ENCODE results near the gene PDE12. TPM values are rescaled to one million over a fixed set of nuclear protein-coding genes. Genes with fewer than 3 reads are reported as not detected.
"Not testable (repeated sequence)": the region's sequence is repeated elsewhere in the genome, so short reads cannot be mapped to it uniquely, and the experiment has no call there.

PDE12 gene
- total RNA-seq, 4 donors from 2014 or later: 19.6 to 28.7 (median 25.0) TPM

DNA sequence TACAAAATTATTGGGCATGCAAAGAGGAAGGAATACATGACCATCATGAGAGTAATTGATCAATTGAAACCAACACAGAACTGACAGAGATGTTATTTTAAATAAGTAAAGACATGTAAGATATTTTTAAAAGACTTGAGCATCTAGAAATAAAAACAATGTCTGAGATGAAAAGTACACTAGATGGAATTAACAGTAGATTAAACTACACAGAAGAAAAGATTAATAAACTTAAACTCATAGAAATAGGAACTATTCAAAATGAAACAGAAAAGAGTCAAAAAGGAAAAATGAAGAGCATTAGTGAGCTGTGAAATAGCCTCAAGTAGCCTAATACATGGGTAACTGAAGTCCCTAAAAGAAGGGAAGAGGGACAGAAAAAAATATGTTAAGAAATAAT is 49.6 kb downstream of the PDE12 start:
- no peak overlapping the region for H3K27ac ChIP-seq
- no peaks in the 10 kb centered on the region for H3K27me3 ChIP-seq
- DNase-seq (ENCODE audit: low spot score in 2 of 2): no peak
- H3K9me3 ChIP-seq: no peaks in the 10 kb centered on the region
- TF ChIP-seq POLR2A (IDR thresholded peaks at IDR 0.05) (no peak), POLR2AphosphoS5 (IDR thresholded peaks at IDR 0.05) (no peak), EP300 (IDR thresholded peaks at IDR 0.05) (no peak)
- TF ChIP-seq, protein P1, sequence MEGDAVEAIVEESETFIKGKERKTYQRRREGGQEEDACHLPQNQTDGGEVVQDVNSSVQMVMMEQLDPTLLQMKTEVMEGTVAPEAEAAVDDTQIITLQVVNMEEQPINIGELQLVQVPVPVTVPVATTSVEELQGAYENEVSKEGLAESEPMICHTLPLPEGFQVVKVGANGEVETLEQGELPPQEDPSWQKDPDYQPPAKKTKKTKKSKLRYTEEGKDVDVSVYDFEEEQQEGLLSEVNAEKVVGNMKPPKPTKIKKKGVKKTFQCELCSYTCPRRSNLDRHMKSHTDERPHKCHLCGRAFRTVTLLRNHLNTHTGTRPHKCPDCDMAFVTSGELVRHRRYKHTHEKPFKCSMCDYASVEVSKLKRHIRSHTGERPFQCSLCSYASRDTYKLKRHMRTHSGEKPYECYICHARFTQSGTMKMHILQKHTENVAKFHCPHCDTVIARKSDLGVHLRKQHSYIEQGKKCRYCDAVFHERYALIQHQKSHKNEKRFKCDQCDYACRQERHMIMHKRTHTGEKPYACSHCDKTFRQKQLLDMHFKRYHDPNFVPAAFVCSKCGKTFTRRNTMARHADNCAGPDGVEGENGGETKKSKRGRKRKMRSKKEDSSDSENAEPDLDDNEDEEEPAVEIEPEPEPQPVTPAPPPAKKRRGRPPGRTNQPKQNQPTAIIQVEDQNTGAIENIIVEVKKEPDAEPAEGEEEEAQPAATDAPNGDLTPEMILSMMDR (IDR thresholded peaks at IDR 0.05): no peak
- no peak overlapping the region for H3K4me3 ChIP-seq
- H3K4me1 ChIP-seq: no peaks in the 10 kb centered on the region
- no peaks in the 10 kb centered on the region for H3K36me3 ChIP-seq

DNA sequence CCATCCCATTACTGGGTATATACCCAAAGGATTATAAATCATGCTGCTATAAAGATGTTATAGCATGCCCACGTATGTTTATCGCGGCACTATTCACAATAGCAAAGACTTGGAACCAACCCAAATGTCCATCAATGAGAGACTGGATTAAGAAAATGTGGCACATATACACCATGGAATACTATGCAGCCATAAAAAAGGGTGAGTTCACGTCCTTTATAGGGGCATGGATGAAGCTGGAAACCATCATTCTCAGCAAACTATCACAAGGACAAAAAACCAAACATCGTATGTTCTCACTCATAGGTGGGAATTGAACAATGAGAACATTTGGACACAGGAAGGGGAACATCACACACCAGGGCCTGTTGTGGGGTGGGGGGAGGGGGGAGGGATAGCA is 55.8 kb downstream of the PDE12 start:
- not testable (repeated sequence) for H3K4me3 ChIP-seq; H3K4me1 ChIP-seq; DNase-seq (ENCODE audit: low spot score in 2 of 2); H3K36me3 ChIP-seq; H3K27me3 ChIP-seq; H3K9me3 ChIP-seq; H3K27ac ChIP-seq
- WGBS: 97% methylated on average over 5 of the region's 5 CpGs

DNA sequence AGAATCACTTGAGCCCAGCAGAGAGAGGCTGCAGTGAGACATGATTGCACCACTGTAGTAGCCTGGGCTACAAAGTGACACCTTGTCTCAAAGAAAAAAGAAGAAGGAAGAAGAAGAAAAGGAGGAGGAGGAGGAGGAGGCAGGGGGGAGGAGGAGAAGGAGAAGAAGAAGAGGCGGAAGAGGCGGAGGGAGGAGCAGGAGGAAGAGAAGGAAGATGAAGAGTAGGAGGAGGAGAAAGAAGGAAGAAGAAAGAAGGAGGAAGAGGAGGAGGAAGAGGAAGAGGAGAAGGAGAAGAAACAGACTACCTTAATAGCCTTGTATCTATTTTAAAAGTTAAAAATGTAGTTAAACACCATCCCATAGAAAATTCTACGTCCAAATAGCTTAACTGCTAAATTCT is 60.2 kb downstream of the PDE12 start:
- no peak for TF ChIP-seq POLR2A (IDR thresholded peaks at IDR 0.05)
- TF ChIP-seq POLR2AphosphoS5 (IDR thresholded peaks at IDR 0.05): no peak
- TF ChIP-seq, protein P1 (IDR thresholded peaks at IDR 0.05): no peak
- no peak for TF ChIP-seq EP300 (IDR thresholded peaks at IDR 0.05)
- Histone ChIP-seq H3K9me3 (no peaks in the 10 kb centered on the region), H3K27ac (no peak overlapping the region), H3K36me3 (peaks cover 3% of the 10 kb centered on the region), H3K4me3 (no peak overlapping the region), H3K4me1 (no peaks in the 10 kb centered on the region), H3K27me3 (no peaks in the 10 kb centered on the region)
- WGBS: 54% methylated on average over 3 of the region's 3 CpGs
- no peak for DNase-seq (ENCODE audit: low spot score in 2 of 2)

Other genes with a start within 250 kb of the PDE12 start
- gene DNAH12, start 11.9 kb upstream of the PDE12 start, total RNA-seq: under 1 TPM in 1 of 4 donors, not detected in 3; 0.73 TPM
- gene ARF4, start 41.1 kb downstream of the PDE12 start, total RNA-seq: 10 to 100 TPM; 50.9 to 72.1 (median 63.4) TPM
- 10 to 100 TPM; 17.4 to 26.9 (median 18.8) TPM for gene DENND6A, start 136.8 kb downstream of the PDE12 start, total RNA-seq
- 10 to 100 TPM; 49.4 to 89.1 (median 61.3) TPM for gene SLMAP, start 200.0 kb downstream of the PDE12 start, total RNA-seq